Activated CD4-positive, alpha-beta T cell treated with anti-CD3 and anti-CD28 coated beads, Interleukin-2, amount 50 U/mL, for 16 hours (primary cell): ENCODE data around the gene ESYT2.

Source experiments
- DNase-seq: peaks from one replicate; pipeline ENCODE4 v3.0.0-alpha.2; 2020

The ESYT2 gene

DNA sequence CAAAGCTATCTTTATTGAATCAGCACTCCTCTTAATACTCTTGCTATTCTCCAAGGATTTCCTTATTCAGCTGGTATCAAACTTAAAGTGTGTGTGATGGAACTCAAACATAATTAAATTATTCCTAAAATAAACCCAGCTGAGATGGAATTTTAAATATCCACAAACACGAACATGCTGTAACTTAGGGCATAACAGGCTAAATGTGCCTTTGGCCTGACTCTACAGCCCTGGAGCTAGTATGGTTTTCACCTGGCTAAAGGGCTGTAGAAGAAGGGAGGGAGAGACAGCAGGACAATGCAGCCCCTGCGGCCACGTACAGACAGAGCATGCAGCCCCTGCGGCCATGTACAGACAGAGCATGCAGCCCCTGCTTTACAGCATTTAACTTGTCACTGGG, 34.0 kb downstream of the ESYT2 start:
- DNase-seq, result no peak

GRCh38 chr7:158791107-158791506, 38.2 kb downstream of the ESYT2 start:
- no peak for DNase-seq

DNA sequence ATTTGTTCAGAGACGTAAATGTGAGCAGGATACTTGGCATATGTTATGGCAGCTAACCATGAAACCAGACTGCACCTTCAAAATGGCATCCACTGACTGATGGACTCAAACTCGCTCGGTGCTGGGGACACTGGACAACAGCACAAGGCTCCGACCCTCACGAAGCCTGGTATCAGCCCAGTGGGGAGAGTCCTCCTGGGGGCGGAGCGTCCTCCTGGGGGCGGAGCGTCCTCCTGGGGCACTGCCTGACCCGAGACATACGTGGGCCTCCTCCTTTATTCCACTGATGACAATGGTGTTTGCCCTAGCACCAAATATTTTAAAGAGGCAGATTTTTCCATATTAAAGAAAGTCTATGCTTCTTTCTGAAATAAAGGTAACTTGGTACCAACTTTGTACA, 39.5 kb downstream of the ESYT2 start:
- DNase-seq, result no peak

DNA sequence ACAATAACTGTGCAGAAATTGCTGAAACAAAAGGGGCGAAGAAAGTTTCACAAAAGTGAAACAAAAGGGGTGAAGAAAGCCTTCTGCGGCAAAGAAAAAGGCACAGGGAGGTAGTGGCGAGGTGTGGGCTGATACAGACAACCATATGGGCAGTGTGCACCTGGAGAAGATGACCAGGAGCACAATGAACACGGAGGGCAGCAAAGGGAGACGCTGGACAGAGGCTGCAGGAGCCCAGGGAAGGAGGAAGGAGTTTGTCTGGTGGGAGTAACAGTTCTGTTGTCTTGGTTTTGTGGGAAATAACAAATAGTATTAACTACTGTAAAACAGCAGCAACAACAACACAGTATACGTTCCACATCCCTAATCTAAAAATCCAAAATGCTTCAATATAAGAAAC, 42.4 kb downstream of the ESYT2 start:
- DNase-seq, result no peak

GRCh38 chr7:158784270-158784669, 45.0 kb downstream of the ESYT2 start:
- DNase-seq, result no peak

- DNase-seq, result no peak
Measured at GRCh38 chr7:158783595-158783994, 45.7 kb downstream of the ESYT2 start.

- no peak for DNase-seq
Measured at GRCh38 chr7:158782761-158783401, 46.4 kb downstream of the ESYT2 start.

DNA sequence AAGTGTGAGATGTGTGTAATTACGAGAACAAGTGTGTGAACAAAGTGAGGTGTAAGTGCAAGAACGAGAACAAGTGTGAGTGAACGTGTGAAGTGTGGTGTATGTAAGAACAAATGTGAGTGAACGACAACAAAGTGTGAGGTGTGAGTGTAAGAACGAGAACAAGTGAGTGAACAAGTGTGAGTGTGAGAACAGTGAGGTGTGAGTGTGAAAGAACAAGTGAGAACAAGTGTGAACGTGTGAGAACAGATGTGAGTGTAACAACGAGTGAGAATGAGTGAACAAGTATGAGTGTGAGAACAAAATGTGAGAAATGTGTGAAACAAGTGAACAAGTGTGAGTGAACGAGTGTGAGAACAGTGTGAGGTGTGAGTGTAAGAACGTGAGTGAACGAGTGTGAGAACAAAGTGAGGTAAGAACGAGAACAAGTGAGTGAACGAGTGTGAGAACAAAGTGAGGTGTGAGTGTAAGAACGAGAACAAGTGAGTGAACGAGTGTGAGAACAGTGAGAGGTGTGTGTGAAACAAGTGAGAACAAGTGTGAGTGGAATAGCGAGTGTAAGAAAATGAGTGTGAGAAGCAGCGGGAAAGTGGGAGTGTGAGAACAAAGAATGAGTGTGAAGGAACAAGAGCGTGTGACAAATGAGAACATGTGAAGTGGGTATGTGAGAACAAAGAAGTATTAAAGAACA, 47.2 kb downstream of the ESYT2 start:
- no peak for DNase-seq

- DNase-seq, result no peak
Measured at GRCh38 chr7:158781217-158781973, 47.9 kb downstream of the ESYT2 start.

DNA sequence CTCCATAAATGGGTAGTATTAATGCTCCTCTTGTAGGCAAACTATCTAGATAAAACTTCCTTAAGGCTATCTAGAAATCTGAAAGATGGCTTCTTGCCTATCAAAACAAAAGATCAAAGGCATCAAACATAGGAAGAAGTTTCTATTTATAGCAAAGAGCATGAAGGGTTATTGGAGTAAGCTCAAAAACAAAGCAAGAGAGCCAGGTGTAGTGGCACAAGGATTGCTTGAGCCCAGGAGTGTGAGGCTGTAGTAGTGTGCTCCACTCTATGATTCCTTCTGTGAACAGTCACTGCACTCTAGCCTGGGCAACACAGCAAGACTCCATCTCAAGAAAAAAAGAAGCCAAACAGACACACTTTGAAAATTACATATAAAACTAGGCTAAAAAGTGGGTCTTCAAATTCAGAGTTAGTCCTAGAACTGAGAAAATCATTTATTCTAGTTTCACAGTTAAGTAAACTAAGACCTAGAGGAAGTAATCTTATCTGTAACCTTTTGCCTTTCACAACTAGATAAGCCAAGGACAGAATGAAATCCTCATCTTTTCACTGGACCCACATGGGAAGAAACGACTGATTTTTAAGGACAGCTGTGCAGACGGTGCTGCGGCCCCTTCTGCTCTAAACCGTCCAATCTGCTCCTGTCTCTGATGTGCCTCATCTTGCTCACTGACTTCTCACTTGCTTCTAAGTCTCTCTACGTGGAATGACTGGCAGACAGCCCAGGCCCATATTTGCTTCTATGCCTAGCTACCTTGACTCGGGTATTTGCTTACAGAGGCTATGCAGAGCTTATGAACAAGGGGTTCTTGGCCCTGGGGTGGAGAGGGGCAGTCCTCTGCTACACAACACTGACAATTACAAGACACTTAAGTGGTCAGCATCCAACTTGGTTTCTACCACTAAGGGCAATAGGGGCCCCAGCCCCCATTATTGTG, 50.0 kb downstream of the ESYT2 start:
- DNase-seq, result no peak

DNA sequence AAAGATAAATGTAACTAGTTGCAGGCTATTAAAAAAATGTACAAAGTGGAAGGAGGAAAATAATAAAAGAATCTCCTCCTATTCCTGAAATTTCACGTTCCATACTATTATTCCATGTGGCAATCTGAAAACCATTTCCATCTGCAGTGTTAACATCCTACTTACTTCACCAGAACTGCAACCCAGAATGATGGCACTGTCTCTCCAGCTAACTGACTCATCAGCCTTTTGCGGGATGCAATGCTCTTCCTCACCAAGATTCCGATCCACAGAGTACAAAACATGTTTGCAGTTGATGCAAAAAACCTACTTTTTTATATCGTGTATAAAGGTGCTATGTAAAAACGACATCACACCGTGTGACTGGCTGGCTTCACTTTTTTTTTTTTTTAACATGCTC, 50.8 kb downstream of the ESYT2 start:
- DNase-seq, result no peak

- no peak for DNase-seq
Measured at GRCh38 chr7:158777793-158778192, 51.5 kb downstream of the ESYT2 start.

- DNase-seq, result no peak
Measured at GRCh38 chr7:158776474-158776873, 52.8 kb downstream of the ESYT2 start.

GRCh38 chr7:158774952-158775351, 54.4 kb downstream of the ESYT2 start:
- no peak for DNase-seq

GRCh38 chr7:158772916-158773315, 56.4 kb downstream of the ESYT2 start:
- no peak for DNase-seq

DNA sequence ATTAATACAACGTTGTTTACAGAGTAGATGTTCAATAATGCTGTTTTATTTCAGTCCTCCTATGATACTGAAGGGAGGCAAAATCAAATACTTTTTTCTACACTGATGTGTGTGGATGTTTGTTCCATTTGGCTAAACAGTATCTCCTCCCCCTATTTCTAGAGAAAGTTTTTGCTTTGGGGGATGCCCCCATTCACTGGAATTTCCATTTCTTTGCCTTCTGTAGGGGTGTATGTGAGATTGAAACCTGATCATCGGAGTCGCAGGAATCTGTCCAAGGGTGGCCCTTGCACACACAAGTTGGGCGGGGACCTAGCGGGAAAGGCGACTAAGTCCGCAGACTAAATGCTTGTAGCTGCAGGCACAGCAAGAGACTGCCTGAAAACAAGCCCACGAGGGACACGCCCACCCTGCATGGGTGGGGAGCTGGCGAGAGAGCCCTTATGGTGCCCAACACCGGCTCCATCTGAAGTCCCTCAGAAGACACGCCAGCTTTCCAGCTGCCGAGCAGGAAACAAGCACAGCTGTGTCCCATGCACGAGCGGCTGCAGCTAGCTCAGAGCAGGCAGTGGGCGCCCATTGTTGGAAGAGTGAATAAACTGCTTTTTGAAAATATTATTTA, 58.0 kb downstream of the ESYT2 start:
- no peak for DNase-seq

DNA sequence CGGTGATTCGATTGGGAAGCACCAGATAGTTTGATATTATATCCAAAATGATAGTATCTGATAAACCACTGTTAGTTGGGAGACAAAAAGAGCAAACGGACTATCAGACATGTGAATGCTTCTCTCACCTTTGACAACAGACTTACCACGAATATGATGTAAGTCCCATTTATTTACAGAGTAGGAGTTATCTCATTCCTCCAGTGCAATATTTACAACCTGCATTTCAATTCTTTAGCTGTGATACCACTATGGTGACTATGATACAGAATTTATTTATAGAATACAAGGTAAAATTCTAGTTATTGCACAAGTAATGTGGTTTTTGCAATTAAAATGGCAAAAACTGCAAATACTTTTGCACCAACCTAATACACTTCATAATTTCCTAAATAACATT, 61.6 kb downstream of the ESYT2 start:
- DNase-seq, result no peak

- DNase-seq, result no peak
Measured at GRCh38 chr7:158766570-158767281, 62.6 kb downstream of the ESYT2 start.

DNA sequence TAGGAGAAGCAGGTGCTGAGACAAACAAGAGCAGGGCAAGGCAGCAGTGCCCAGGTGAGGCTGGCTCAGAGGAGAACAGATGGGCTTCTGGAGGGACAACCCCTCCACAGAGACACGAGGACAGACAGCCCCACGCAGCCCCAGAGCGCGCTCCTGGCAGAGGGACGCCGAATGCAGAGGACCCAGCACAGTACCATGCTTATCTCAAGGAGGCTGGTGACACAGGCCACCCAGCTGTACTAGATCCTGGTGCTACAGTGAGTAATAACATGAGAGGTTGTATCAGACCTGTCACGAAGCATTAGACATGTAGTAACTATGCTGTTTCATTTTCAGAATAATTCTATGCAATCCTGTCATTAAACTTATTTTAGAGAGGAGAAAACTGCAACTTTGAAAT, 64.3 kb downstream of the ESYT2 start:
- no peak for DNase-seq

- no peak for DNase-seq
Measured at GRCh38 chr7:158763454-158764033, 65.8 kb downstream of the ESYT2 start.

- no peak for DNase-seq
Measured at GRCh38 chr7:158761945-158762344, 67.4 kb downstream of the ESYT2 start.
